NCI-H1105 treated with DMSO at 0.1 percent for 48 hours (cell line): ENCODE data around the gene TSHZ1.

ENCODE experiments used
- DNase-seq: peaks from one replicate; lab custom pipeline; 2025; lab: John Stamatoyannopoulos, UW

The TSHZ1 gene

GRCh38 chr18:75275226-75275625 is 64.6 kb downstream of the TSHZ1 start:
- no peak for DNase-seq

GRCh38 chr18:75276818-75277609 is 66.4 kb downstream of the TSHZ1 start:
- no peak for DNase-seq

GRCh38 chr18:75277610-75277928 is 67.0 kb downstream of the TSHZ1 start:
- DNase-seq, result no peak

GRCh38 chr18:75279381-75279780 is 68.8 kb downstream of the TSHZ1 start:
- no peak for DNase-seq

GRCh38 chr18:75280427-75281280 is 70.1 kb downstream of the TSHZ1 start:
- no peak for DNase-seq

GRCh38 chr18:75282746-75283145 is 72.1 kb downstream of the TSHZ1 start:
- no peak for DNase-seq

GRCh38 chr18:75283731-75284130 is 73.1 kb downstream of the TSHZ1 start:
- no peak for DNase-seq

- DNase-seq, result no peak
Observed at GRCh38 chr18:75284566-75284965, 74.0 kb downstream of the TSHZ1 start.

GRCh38 chr18:75285876-75286275 is 75.3 kb downstream of the TSHZ1 start:
- no peak for DNase-seq

GRCh38 chr18:75287006-75287405 is 76.4 kb downstream of the TSHZ1 start:
- DNase-seq, result no peak

GRCh38 chr18:75287700-75288099 is 77.1 kb downstream of the TSHZ1 start:
- no peak for DNase-seq

GRCh38 chr18:75289761-75290160 is 79.2 kb downstream of the TSHZ1 start:
- no peak for DNase-seq

GRCh38 chr18:75290737-75291358 is 80.3 kb downstream of the TSHZ1 start:
- peak; percentile 97 for DNase-seq

GRCh38 chr18:75291460-75291859 is 80.9 kb downstream of the TSHZ1 start:
- no peak for DNase-seq

GRCh38 chr18:75293591-75293990 is 83.0 kb downstream of the TSHZ1 start:
- no peak for DNase-seq

- DNase-seq, result no peak
Observed at GRCh38 chr18:75297731-75298130, 87.1 kb downstream of the TSHZ1 start.

- DNase-seq, result no peak
Observed at GRCh38 chr18:75304678-75305557, 94.3 kb downstream of the TSHZ1 start.

- no peak for DNase-seq
Observed at GRCh38 chr18:75305984-75306383, 95.4 kb downstream of the TSHZ1 start.

- no peak for DNase-seq
Observed at GRCh38 chr18:75307530-75307929, 96.9 kb downstream of the TSHZ1 start.

- no peak for DNase-seq
Observed at GRCh38 chr18:75309564-75309963, 99.0 kb downstream of the TSHZ1 start.

- DNase-seq, result no peak
Observed at GRCh38 chr18:75314117-75314516, 103.5 kb downstream of the TSHZ1 start.

GRCh38 chr18:75314606-75315005 is 104.0 kb downstream of the TSHZ1 start:
- no peak for DNase-seq
